CD4-positive, alpha-beta T cell treated with Interleukin-6 for 4 hours (primary cell): ENCODE measurements around the gene GARS1.
"Not testable (repeated sequence)": the region's sequence is repeated elsewhere in the genome, so short reads cannot be mapped to it uniquely, and the experiment has no call there.

Source experiments
- DNase-seq: peaks from one replicate; pipeline ENCODE4 v3.0.0-alpha.2; 2020; ENCODE audit warnings: mixed read lengths

The GARS1 gene

GRCh38 chr7:30594540-30595435 is at the start of gene GARS1:
Gene GARS1 (plus strand): TSS chr7:30594878. CDS start chr7:30594922, 44 bp downstream.
- peak; percentile 90 for DNase-seq

GRCh38 chr7:30545791-30546555 is 48.7 kb upstream of the GARS1 start:
- no peak for DNase-seq

- DNase-seq, result no peak
These were observed 48.1 kb upstream of the GARS1 start for GRCh38 chr7:30546596-30546995.

GRCh38 chr7:30548845-30549244 is 45.8 kb upstream of the GARS1 start:
- peak; percentile 45 for DNase-seq

GRCh38 chr7:30549931-30550493 is 44.7 kb upstream of the GARS1 start:
- no peak for DNase-seq

GRCh38 chr7:30552330-30552729 is 42.3 kb upstream of the GARS1 start:
- DNase-seq, result no peak

- no peak for DNase-seq
These were observed 41.5 kb upstream of the GARS1 start for GRCh38 chr7:30553141-30553540.

- no peak for DNase-seq
These were observed 41.1 kb upstream of the GARS1 start for GRCh38 chr7:30553546-30553945.

GRCh38 chr7:30555525-30555924 is 39.2 kb upstream of the GARS1 start:
- no peak for DNase-seq

- no peak for DNase-seq
These were observed 37.8 kb upstream of the GARS1 start for GRCh38 chr7:30556840-30557239.

GRCh38 chr7:30557245-30557644 is 37.4 kb upstream of the GARS1 start:
- no peak for DNase-seq

- DNase-seq, result no peak
These were observed 35.1 kb upstream of the GARS1 start for GRCh38 chr7:30559611-30560010.

GRCh38 chr7:30561389-30561788 is 33.3 kb upstream of the GARS1 start:
- no peak for DNase-seq

- DNase-seq, result no peak
These were observed 32.2 kb upstream of the GARS1 start for GRCh38 chr7:30562498-30562897.

- DNase-seq, result no peak
These were observed 31.8 kb upstream of the GARS1 start for GRCh38 chr7:30562909-30563308.

GRCh38 chr7:30563326-30563942 is 31.2 kb upstream of the GARS1 start:
- DNase-seq, result no peak

- DNase-seq, result peak; percentile 81
These were observed 30.3 kb upstream of the GARS1 start for GRCh38 chr7:30564243-30564892.

GRCh38 chr7:30566596-30566995 is 28.1 kb upstream of the GARS1 start:
- no peak for DNase-seq

- no peak for DNase-seq
These were observed 27.6 kb upstream of the GARS1 start for GRCh38 chr7:30567081-30567480.

- not testable (repeated sequence) for DNase-seq
These were observed 24.4 kb upstream of the GARS1 start for GRCh38 chr7:30570238-30570637.

GRCh38 chr7:30572212-30572841 is 22.4 kb upstream of the GARS1 start:
- DNase-seq, result no peak

GRCh38 chr7:30575910-30576309 is 18.8 kb upstream of the GARS1 start:
- no peak for DNase-seq
